ENCODE data around the gene CKAP2L. TPM values are rescaled to one million over a fixed set of nuclear protein-coding genes. Genes with fewer than 3 reads are reported as not detected.
"Not testable (repeated sequence)": the region's sequence is repeated elsewhere in the genome, so short reads cannot be mapped to it uniquely, and the experiment has no call there.

The CKAP2L gene
- total RNA-seq, 6 experiments from 2014 or later, result 0.20 to 1.4 (median 0.66) TPM

- no peaks in the 10 kb centered on the region for H3K27me3 ChIP-seq
- no peaks in the 10 kb centered on the region for H3K4me1 ChIP-seq
- DNase-seq (no peak), ATAC-seq (peak in 2 of 4 donors; percentile 6 to 27)
- no peak for TF ChIP-seq CTCF (IDR thresholded peaks at IDR 0.05)
- no peak for TF ChIP-seq POLR2A (IDR thresholded peaks at IDR 0.05)
- 41% methylated on average over 8 of the region's 10 CpGs for WGBS (ENCODE audit: insufficient coverage, low coverage, low lambda C conversion rate, missing lambda C conversion rate)
- H3K27ac ChIP-seq, result no peak overlapping the region
- H3K36me3 ChIP-seq, result no peaks in the 10 kb centered on the region
- H3K4me3 ChIP-seq, result no peak overlapping the region
- intact Hi-C loops (cut with DNase I), result no loop called here
- no peaks in the 10 kb centered on the region for H3K9me3 ChIP-seq
Measured at GRCh38 chr2:112708968-112709367, 55.4 kb downstream of the CKAP2L start.

- H3K9me3 ChIP-seq; H3K27ac ChIP-seq; intact Hi-C loops (cut with DNase I); H3K4me1 ChIP-seq; H3K27me3 ChIP-seq; H3K36me3 ChIP-seq; ATAC-seq; DNase-seq; H3K4me3 ChIP-seq: not testable (repeated sequence)
- 58% methylated on average over 9 of the region's 9 CpGs for WGBS (ENCODE audit: insufficient coverage, low coverage, low lambda C conversion rate, missing lambda C conversion rate)
Measured at GRCh38 chr2:112706947-112707346, 57.5 kb downstream of the CKAP2L start.

GRCh38 chr2:112706170-112706664, 58.2 kb downstream of the CKAP2L start:
- DNase-seq, result peak in 1 of 3 donors; percentile 28
- Histone ChIP-seq H3K27ac (no peak overlapping the region), H3K27me3 (no peaks in the 10 kb centered on the region), H3K4me1 (no peaks in the 10 kb centered on the region), H3K9me3 (no peaks in the 10 kb centered on the region), H3K36me3 (no peaks in the 10 kb centered on the region), H3K4me3 (no peak overlapping the region)
- no peak for TF ChIP-seq POLR2A (IDR thresholded peaks at IDR 0.05)
- no peak for TF ChIP-seq CTCF (IDR thresholded peaks at IDR 0.05)
- peak in 1 of 4 donors; percentile 35 for ATAC-seq
- WGBS (ENCODE audit: insufficient coverage, low coverage, low lambda C conversion rate, missing lambda C conversion rate), result 32% methylated on average over 5 of the region's 5 CpGs
- intact Hi-C loops (cut with DNase I), result no loop called here

- Histone ChIP-seq H3K4me1 (no peaks in the 10 kb centered on the region), H3K27ac (no peak overlapping the region), H3K4me3 (no peak overlapping the region), H3K36me3 (no peaks in the 10 kb centered on the region), H3K27me3 (no peaks in the 10 kb centered on the region), H3K9me3 (no peaks in the 10 kb centered on the region)
- 88% methylated on average over 4 of the region's 4 CpGs for WGBS (ENCODE audit: insufficient coverage, low coverage, low lambda C conversion rate, missing lambda C conversion rate)
- intact Hi-C loops (cut with DNase I), result no loop called here
- TF ChIP-seq POLR2A (IDR thresholded peaks at IDR 0.05) (no peak), CTCF (IDR thresholded peaks at IDR 0.05) (no peak)
- ATAC-seq (no peak), DNase-seq (peak in 1 of 3 donors; percentile 16)
Measured at GRCh38 chr2:112705575-112705974, 58.8 kb downstream of the CKAP2L start.

GRCh38 chr2:112703684-112704083, 60.7 kb downstream of the CKAP2L start:
- ATAC-seq, result no peak
- Histone ChIP-seq H3K9me3 (no peaks in the 10 kb centered on the region), H3K4me3 (no peak overlapping the region), H3K27ac (no peak overlapping the region), H3K36me3 (no peaks in the 10 kb centered on the region), H3K4me1 (no peaks in the 10 kb centered on the region), H3K27me3 (no peaks in the 10 kb centered on the region)
- DNase-seq, result peak in 1 of 3 donors; percentile 14
- intact Hi-C loops (cut with DNase I), result no loop called here
- no peak for TF ChIP-seq POLR2A (IDR thresholded peaks at IDR 0.05)
- TF ChIP-seq CTCF (IDR thresholded peaks at IDR 0.05), result no peak
- WGBS (ENCODE audit: insufficient coverage, low coverage, low lambda C conversion rate, missing lambda C conversion rate), result 59% methylated on average over 2 of the region's 2 CpGs
